ENCODE results near the gene FADS1.

The FADS1 gene

GRCh38 chr11:61771985-61772455, 44.8 kb downstream of the FADS1 start:
- Histone ChIP-seq H3K9me2 (replicated peaks; ENCODE audit: control insufficient read depth, low read length) (no peaks in the 10 kb centered on the region), H3K79me2 (ENCODE audit: control insufficient read depth, low read length) (no peaks in the 10 kb centered on the region), H3K27me3 (ENCODE audit: control insufficient read depth, low read length) (no peaks in the 10 kb centered on the region), H3F3A (ENCODE audit: control insufficient read depth, insufficient read depth) (no peaks in the 10 kb centered on the region), H4K20me1 (ENCODE audit: control insufficient read depth, insufficient read depth, low read depth, low read length) (no peaks in the 10 kb centered on the region), H3K36me3 (ENCODE audit: control insufficient read depth, low read length) (no peaks in the 10 kb centered on the region), H3K4me3 (ENCODE audit: low read length) (no peak overlapping the region), H3K9me3 (ENCODE audit: control insufficient read depth, insufficient read depth, low read length) (no peaks in the 10 kb centered on the region), H3K4me1 (ENCODE audit: control insufficient read depth, low read length) (peaks cover 14% of the 10 kb centered on the region), H3K4me2 (ENCODE audit: low read length) (peak overlapping the region; percentile 27), H3K27ac (ENCODE audit: low read depth, low read length) (no peak overlapping the region)
- TF ChIP-seq EZH2phosphoT487 (IDR thresholded peaks at IDR 0.05; ENCODE audit: borderline replicate concordance, low read length), result no peak
- TF ChIP-seq CTCF (IDR thresholded peaks at IDR 0.05; ENCODE audit: low read depth, low read length, poor library complexity, severe bottlenecking), result no peak

DNA sequence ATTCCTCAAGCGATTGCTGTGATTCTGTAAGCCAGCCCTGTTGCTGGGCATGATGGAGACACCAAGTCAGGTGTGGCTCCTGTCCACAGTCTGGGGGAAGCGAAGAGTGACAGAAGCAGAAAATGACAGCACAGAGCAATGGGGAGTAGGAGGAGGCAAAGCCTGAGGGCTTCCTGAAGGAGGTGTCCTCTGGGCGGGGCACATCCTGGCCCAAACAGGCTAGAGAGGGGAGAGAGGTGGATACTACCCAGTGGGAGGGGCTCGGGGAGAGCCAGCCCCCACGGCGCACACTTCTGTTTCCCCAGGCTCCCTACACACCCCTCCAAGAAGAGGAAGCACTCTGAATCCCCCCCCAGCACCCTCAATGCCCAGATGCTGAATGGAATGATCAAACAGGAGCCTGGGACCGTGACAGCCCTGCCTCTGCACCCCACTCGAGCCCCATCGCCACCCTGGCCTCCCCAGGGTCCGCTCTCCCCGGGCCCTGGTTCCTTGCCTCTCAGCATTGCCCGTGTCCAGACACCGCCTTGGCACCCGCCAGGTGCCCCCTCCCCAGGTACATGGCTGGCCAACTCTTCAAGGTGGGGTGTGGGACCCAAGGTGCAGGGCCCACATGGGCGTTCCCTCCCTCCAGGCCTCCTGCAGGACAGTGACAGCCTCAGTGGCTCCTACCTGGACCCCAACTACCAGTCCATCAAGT, 45.5 kb downstream of the FADS1 start:
- TF ChIP-seq EZH2phosphoT487 (IDR thresholded peaks at IDR 0.05; ENCODE audit: borderline replicate concordance, low read length), result no peak
- no peak for TF ChIP-seq CTCF (IDR thresholded peaks at IDR 0.05; ENCODE audit: low read depth, low read length, poor library complexity, severe bottlenecking)
- no peaks in the 10 kb centered on the region for H3K27me3 ChIP-seq (ENCODE audit: control insufficient read depth, low read length)
- no peaks in the 10 kb centered on the region for H3K79me2 ChIP-seq (ENCODE audit: control insufficient read depth, low read length)
- H3K4me2 ChIP-seq (ENCODE audit: low read length), result no peak overlapping the region
- H3K4me1 ChIP-seq (ENCODE audit: control insufficient read depth, low read length), result peaks cover 10% of the 10 kb centered on the region
- no peaks in the 10 kb centered on the region for H3K36me3 ChIP-seq (ENCODE audit: control insufficient read depth, low read length)
- H3K27ac ChIP-seq (ENCODE audit: low read depth, low read length), result no peak overlapping the region
- H3K4me3 ChIP-seq (ENCODE audit: low read length), result no peak overlapping the region
- no peaks in the 10 kb centered on the region for H3K9me3 ChIP-seq (ENCODE audit: control insufficient read depth, insufficient read depth, low read length)
- no peaks in the 10 kb centered on the region for H4K20me1 ChIP-seq (ENCODE audit: control insufficient read depth, insufficient read depth, low read depth, low read length)
- no peaks in the 10 kb centered on the region for H3K9me2 ChIP-seq (replicated peaks; ENCODE audit: control insufficient read depth, low read length)
- no peaks in the 10 kb centered on the region for H3F3A ChIP-seq (ENCODE audit: control insufficient read depth, insufficient read depth)

DNA sequence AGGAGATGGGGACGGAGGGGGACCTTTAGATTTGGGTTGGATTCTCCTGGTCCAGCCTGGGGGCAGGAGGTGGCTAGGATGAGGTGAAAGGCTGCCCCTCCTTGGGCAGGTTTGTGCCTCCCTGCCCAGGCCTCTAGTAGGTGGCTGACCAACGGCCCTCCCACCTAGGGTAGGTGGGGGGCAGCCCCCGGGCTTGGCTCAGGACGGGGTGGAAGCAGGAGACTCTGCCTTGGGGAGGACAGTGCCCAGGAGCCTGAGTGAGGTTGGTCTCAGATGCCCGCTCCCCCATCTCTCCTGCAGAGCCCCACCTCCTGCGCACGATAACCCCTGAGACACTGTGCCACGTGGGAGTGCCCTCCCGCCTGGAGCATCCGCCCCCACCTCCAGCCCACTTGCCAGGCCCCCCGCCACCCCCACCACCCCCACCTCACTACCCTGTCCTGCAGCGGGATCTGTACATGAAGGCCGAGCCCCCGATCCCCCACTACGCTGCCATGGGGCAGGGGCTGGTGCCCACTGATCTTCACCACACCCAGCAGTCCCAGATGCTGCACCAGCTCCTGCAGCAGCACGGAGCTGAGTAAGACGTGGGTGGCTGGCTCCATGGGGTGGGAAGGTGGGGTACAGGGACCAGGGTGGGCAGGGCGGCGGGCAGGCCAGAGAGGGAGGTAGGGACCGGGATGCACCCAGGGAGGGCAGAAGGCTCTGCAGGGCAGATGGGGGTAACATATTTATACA, 46.7 kb downstream of the FADS1 start:
- Histone ChIP-seq H3K27ac (ENCODE audit: low read depth, low read length) (no peak overlapping the region), H3K9me2 (replicated peaks; ENCODE audit: control insufficient read depth, low read length) (no peaks in the 10 kb centered on the region), H3K36me3 (ENCODE audit: control insufficient read depth, low read length) (no peaks in the 10 kb centered on the region), H4K20me1 (ENCODE audit: control insufficient read depth, insufficient read depth, low read depth, low read length) (no peaks in the 10 kb centered on the region), H3K4me3 (ENCODE audit: low read length) (no peak overlapping the region), H3K4me1 (ENCODE audit: control insufficient read depth, low read length) (peaks cover 10% of the 10 kb centered on the region), H3F3A (ENCODE audit: control insufficient read depth, insufficient read depth) (no peaks in the 10 kb centered on the region), H3K27me3 (ENCODE audit: control insufficient read depth, low read length) (no peaks in the 10 kb centered on the region), H3K79me2 (ENCODE audit: control insufficient read depth, low read length) (no peaks in the 10 kb centered on the region), H3K9me3 (ENCODE audit: control insufficient read depth, insufficient read depth, low read length) (no peaks in the 10 kb centered on the region), H3K4me2 (ENCODE audit: low read length) (no peak overlapping the region)
- TF ChIP-seq EZH2phosphoT487 (IDR thresholded peaks at IDR 0.05; ENCODE audit: borderline replicate concordance, low read length) (no peak), CTCF (IDR thresholded peaks at IDR 0.05; ENCODE audit: low read depth, low read length, poor library complexity, severe bottlenecking) (no peak)
